GM18507 (cell line): Measurements from ENCODE around the gene CD28.
A peak's percentile ranks its signal among the peaks of the same experiment; 100 is the strongest.
"Not testable (repeated sequence)": the region's sequence is repeated elsewhere in the genome, so short reads cannot be mapped to it uniquely, and the experiment has no call there.

Source experiments
- DNase-seq: peaks from one replicate; pipeline ENCODE4 v3.0.0; 2011; ENCODE audit warnings: low read depth; ENCODE audit not compliant: insufficient read length; ENCODE audit errors: extremely low spot score
- FAIRE-seq: peaks from 2 replicates; lab custom pipeline; 2011; peaks lifted over from hg19 to GRCh38; lab: Jason Lieb, UNC

Gene CD28

DNA sequence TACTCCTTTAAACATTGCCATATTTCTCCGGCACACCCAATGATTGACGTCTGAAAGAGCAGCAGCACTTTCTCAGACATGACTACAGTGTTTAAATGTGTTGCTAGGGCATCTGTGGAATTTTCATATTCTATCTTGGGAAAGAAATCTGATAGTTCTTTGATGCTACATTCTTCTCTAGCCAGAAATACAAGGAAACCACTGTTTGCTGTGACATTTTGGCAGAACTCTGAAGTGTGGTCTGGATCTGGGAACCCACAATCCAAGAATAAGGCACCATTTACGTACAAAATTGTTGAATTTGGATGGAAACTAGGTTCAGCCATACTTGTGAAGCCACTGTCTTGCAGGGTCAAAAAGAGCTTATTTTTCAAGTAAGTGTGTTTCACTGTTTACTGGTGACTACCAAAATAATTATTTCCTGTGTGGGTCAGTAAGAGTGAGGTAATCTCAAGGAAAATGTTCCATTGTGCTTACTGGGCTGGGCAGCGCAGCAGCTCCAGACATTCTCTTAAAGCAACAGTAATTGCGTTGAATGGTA is 21.3 kb upstream of the CD28 start:
- DNase-seq (no peak), FAIRE-seq (no peak)

DNA sequence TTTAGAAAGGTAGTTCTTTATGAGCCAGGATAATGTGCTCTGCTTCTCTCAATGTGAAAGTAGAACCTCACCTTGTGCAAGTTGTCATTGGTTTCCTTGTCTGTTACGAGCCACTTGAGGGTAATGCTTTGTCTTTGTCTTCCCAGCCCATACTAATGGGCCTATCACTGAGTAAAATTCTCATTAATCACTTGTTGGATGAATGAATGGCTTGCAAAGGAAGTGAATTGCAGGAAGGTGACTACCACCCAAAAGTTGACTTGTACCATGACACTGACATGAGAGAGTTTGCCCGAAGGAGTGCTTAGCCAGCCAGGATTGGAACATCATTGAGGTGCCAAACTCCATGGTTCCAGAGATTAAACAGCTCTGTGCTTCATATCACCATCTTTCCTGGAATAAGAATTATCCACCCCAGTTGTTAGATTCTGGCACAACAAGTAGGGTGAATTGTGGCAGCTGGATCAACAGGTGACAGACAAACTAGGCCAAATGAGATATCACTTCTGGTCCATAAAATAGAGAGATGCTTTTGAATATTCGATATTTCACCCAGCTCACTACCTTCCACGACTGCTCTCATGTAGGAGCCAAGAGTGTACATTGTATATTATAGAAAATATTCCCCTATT is 20.5 kb upstream of the CD28 start:
- DNase-seq (no peak), FAIRE-seq (no peak)

DNA sequence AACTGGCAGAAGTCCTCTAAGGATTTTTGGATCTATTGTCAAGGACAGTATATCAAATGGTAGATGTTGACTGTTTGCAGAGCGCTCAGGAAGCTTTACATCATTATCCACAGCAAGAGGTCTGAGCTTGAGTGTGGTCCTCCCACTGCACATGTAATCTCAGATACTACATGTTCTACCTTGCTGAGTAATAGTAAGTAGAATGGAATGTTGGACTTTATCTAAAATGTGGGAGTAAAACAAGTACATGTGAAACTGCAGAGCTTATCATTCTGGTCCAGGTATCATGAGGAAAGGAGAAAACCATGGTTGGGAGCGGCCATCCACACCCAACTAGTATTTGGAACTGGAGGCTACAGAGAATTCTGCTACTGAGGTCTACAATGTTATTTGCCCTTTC is 19.3 kb upstream of the CD28 start:
- FAIRE-seq = no peak

DNA sequence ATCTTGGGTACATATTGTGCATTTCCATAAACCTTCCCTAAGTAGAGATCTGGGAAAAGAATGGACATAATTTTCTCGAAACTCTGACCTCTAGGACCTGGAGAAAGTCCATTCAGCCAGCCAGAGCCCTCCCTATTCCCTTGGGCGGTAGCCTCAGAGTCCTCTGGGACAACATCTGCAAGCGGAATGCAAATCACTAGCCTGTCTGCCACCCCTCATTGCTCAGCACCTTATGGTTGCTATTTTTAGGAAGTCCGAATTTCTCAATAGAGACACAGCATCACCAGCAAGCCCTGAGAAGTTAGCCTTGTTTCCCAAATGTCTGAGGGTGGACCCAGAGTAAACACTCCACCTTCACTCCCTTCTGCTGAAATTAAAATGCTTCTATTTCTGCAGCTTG is 17.6 kb upstream of the CD28 start:
- DNase-seq = peak; percentile 26
- peak; percentile 87 for FAIRE-seq

More for the DNA sequence above, 19.3 kb upstream of the CD28 start:
- no peak for DNase-seq

DNA sequence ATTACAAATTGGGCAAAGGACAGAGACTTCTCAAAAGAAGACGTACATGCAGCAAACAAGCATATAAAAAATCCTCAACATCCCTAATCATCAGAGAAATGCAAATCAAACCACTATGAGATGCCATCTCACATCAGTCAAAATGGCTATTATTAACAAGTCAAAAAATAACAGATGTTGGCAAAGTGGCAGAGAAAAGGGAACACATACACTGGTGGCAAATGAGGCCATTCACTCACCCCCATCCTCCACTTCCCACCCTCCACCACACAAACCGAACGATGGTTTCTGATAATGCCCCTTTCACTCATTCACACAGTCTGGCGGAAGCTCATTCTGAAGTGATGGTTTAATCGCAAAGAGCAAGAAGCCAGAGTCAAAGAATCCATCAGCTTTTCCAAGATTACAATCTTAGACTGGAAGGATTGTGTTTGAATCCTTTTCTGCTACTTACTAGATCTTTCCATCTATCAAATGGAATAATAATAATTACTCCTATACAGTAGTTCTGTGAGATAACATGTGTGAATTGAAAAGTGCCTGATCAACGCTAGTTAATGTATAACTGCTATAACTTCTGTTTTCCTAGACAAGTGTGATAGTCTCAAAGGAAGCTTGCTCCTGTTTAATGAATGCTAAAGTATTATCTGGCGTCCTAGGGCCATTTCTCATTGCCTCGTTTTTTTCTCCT is 16.9 kb upstream of the CD28 start:
- FAIRE-seq = peak; percentile 84
- no peak for DNase-seq

DNA sequence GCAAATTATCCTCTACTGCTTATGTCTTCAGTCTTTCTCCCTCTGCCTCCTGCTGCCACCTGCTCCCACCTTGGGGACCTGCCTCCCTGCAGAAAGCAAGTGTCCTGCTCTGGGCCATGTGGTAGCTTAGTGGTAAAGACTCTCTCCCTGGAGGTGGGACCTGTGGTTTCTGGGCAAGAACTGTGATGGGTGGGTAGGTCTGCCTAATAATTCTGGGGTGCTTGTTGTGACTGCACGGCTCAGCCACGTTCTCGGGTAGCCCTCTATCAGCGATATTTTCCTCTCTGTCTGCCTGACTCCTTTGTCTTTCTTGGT is 16.4 kb upstream of the CD28 start:
- FAIRE-seq = no peak
- no peak for DNase-seq

DNA sequence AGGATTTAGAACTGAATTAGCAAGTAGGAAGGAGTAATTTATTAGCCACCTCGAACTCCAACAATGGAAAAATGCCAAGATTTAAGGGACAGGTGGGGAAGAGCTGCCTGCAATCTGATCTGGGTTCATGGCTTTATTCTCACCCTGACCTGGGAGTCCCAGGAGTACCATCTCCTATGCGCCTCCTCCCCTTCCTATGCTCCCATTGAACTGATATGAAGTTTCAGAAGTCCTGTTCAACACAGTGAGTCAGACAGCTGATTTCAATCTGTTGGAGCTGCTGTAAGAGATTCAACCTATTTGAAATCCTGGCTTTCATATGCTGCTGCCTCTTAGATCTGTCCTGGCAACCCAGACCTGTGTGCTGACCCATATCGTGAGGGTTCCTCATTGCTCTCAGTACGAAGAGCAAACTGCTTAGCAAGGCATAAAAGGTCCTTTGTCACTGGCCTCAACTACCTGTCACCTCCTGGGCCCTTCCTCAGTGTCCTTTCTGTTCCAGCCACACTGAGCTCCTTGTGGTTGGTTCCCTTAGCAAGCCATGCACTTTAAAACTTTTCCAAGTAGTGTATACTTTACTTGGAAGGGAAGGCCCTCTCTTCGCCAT is 15.9 kb upstream of the CD28 start:
- DNase-seq (no peak), FAIRE-seq (no peak)

DNA sequence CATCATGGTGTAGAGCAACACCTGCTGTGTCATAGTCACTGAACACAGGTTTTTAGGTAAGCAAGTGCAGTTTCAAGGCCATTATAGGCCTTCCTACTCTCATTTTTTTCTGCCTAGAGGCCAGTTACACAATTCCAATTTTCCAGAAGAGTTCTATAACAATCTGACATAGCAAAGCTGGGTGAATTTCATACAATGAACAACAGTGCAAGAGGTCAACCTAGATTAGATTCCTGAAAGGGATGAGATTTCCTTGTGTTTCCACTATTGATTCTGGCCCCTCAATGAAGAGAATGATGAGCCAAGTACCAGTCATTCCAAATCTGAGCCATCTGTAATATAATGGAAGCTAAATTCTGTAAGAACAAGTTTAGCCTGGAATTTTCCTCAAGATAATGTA is 15.3 kb upstream of the CD28 start:
- DNase-seq (no peak), FAIRE-seq (no peak)

DNA sequence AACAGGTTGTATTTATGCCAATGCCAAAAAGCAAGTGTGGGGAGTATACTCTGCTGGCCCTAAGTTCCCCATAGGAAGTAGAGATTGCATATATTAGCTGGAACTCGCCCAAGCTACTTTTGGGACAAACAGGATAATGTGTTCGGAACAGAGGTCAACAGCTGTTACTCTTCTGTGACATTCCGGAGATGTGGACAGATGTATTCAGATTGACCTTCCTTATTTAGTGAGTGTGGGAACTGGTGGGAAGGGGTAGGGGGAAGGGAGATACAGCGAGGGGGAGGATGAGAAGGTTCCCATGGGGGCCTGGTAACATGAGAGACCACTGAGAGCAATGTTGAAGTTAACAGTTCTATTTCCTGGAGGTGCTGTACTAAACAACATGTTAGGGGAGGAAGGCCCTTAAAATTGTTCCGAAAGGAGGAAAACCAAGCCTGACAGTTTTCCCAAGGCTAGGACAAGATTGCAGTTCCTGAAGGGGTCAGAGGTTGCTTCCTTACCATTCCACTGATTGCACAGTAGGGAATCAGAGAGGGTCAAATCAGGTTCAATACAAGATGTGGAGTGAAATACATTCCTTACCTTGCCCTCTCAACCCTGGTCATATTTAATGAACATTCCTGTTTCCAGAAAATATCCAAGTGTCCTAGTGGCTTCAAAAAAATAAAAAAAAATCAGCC is 14.3 kb upstream of the CD28 start:
- FAIRE-seq (no peak), DNase-seq (no peak)

DNA sequence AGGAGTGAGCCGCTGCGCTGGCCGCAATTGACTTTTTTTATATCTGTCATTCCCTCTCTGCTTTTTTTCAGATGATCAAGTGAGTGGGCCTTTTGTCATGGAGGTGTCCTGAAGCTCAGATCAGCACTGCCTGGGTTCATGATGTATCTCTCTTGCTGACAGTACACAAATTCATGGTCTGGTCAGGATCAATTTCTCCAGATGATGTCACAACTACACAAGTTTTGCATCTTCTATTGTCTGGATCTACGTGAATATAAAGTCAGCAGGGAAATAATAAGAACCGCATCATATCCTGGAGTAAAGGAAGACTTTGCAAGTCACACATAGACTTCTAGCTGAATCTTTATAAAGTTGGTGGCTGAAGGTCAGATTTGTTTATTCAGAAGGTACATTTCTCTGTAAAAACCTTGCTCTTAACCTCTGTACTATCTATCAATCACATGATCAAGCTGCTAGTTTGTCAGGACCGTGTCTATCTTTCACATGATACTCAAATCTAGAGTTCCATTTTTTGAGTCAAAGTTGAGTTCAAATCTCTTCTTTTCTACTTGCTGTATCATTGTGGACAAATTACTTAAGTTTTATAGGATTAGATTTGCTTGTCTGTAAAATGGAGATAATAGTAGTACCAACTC is 13.1 kb upstream of the CD28 start:
- DNase-seq (no peak), FAIRE-seq (peak; percentile 18)

DNA sequence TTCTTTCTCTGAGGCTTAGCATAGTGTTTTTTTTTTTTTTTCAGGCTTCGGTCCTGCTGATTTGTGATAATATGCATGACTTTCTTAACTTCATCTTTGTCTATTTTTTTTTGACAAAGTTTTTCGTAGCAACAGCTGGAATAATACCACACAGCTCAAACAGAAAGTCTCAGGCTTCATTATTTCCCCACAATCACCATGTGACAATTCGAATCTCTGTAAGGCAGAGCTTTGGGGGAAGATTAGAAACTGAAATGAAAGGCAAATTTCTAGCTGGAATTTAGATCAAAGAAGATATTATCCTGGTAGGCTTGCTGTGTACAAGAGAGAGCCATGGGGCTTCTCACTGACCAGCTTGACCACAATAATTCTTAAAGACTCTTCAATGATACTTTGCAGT is 12.2 kb upstream of the CD28 start:
- FAIRE-seq (peak; percentile 15), DNase-seq (no peak)

DNA sequence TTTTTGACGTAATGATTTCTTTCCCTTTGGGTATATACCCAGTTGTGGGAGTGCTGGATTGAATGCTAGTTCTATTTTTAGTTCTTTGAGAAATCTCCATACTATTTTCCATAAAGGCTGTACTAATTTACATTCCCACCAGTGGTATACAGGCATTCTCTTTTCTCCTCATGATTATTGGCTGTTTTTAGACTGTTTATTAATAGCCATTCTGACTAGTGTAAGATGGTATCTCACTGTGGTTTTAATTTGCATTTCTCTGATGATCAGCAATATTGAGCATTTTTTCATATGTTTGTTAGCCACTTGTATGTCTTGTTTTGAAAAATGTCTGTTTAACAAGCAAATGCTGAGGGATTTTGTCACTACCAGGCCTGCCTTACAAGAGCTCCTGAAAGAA is 9.2 kb upstream of the CD28 start:
- no peak for FAIRE-seq
- no peak for DNase-seq

DNA sequence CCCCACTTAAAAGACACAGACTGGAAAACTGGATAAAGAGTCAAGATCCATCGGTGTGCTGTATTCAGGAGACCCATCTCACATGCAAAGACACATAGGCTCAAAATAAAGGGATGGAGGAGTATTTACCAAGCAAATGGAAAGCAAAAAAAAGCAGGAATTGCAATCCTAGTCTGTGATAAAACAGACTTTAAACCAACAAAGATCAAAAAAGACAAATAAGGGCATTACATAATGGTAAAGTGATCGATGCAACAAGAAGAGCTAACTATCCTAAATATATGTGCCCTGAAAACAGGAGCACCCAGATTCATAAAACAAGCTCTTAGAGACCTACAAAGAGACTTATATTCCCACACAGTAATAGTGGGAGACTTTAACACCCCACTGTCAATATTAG is 8.7 kb upstream of the CD28 start:
- FAIRE-seq, DNase-seq: not testable (repeated sequence)

DNA sequence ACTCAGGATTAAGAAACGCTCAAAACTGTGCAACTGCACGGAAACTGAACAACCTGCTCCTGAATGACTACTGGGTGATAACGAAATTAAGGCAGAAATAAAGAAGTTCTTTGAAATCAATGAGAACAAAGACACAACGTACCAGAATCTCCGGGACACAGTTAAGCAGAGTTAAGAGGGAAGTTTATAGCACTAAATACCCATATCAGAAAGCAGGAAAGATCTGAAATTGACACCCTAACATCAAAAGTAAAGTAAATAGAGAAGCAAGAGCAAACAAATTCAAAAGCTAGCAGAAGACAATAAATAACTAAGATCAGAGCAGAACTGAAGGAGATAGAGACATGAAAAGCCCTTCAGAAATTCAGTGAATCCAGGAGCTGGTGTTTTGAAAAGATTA is 8.0 kb upstream of the CD28 start:
- DNase-seq, FAIRE-seq: not testable (repeated sequence)

DNA sequence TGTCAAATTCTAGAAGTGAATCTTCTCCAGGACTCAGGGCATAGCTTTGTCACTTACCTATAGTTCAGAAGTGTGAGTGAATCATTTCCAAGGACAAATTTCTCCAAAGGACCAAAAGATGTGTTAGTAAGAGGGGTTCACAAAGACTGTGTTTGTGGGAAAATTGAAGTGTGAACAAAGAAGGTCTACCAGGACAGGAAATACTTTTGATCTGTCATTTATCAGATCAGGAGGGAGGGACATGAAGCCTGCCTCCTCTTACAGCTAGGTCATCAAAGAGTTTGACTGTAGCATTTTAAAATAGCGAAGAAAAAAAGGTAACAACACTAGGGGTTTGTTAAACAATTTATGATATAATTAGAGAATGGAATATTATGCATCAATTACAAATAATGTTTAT is 2.0 kb upstream of the CD28 start:
- FAIRE-seq (no peak), DNase-seq (no peak)

DNA sequence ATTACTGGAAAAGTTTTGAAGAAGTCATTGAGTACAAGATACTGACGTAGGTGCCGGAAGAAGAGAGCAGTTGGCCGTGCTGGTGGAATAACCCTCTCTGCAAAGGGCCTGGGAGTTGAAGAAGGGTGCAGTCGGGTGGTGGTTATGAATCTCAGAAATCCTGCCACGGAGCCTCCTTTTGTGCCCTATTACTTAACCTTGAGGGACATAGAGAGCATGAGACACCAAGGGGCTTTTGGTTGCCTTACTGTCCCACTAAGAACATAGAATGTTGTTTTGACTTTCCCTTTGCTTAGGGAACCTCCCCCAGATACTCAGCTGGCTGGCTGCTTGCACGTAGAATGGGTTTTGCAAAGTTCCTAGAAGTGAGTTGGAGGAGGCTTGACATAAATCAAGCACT is 1.3 kb upstream of the CD28 start:
- DNase-seq (no peak), FAIRE-seq (no peak)

DNA sequence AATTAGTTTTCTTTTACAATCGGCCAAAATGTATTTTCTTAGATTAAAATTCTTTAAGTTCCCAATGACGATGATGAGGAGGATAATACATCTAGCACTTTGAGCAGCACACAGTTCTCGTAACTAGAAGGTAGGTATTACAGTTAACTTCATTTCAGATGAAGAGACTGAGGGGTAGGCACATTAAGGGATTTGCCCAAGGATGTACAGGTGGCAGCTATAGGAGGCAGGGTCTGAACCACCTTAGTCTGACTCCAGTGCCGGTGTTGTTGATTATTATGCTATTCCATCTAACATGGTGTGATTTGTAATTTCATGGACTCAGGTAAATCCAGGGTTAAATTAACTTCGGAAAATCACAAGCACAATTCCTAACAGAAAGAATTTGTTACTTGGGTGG is 1.1 kb downstream of the CD28 start:
- FAIRE-seq (peak; percentile 21), DNase-seq (no peak)

DNA sequence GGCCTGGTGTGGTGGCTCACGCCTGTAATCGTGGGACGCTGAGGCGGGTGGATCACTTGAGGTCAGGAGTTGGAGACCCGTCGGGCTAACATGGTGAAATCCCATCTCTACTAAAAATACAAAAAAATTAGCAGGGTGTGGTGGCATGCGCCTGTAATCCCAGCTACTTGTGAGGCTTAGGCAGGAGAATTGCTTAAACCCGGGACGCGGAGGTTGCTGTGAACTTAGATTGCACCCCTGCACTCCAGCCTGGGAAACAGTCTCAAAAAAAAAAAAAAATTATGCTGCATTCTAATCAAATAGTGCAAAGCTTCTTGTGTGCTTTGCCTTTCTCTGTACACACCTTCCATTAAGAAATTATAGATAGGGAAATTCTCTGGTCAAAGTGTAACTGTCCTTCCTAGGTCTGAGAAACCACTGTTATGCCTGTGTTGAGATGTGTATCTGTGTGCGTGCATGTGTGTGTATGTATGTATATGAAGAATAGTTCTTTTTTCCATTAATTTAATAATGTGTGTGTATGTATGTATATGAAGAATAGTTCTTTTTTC is 2.5 kb downstream of the CD28 start:
- DNase-seq (no peak), FAIRE-seq (no peak)

DNA sequence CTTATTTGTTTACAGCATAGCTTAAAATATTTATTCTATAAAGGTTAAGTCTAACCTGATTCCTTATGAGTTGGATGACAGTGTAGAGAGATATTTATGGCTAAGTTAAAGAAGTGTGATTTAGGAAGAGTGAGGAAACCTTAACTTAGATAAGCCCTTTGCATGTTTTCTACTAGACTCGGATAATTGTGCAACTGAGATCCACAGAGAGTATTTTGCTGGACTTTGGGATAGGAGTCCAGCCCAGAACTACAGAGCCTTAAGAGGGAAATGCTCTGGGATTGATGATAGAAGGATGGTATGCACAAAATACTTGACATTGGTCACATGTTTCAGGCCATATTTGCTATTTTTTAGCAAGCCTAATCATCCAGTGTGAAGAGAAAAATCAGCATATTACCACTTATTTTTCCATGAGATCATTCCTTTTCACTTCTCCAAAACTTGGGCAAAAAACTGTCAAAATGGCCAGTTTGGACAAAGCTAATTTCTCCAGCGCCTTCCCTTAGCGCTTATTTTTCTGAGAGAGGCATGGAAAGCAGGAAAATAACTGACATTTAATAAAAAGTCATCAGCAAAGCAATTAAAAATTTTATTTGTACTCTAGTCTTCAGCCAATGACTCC is 3.1 kb downstream of the CD28 start:
- FAIRE-seq (no peak), DNase-seq (no peak)
